Measurements from ENCODE around the gene USP6NL.

USP6NL gene

DNA sequence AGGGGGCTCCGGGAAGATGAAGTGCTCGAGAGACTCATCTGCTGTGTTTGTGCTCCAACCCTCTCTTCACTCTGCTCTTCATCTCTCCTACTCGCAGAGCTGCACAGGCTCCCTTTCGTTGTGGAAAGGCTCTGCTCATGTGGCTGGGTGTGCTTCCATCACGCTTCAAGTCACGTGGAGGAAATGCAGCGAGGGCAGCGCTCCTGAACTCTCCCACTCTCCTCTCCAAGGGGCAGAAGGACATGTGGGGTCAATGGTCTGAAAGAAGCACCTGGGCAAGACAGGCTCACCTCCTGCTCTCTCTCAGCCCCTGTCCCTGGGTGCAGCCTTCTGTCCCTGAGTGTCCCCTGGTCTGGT is 72.6 kb downstream of the USP6NL start:
- no peak for DNase-seq (ENCODE audit: low read depth)
- no peak overlapping the region for H3K4me3 ChIP-seq (ENCODE audit: low read depth, low read length)
- in situ Hi-C loops (cut with HindIII; ENCODE audit: low sequenced_read_pairs): no loop called here
- TF ChIP-seq, protein P1, sequence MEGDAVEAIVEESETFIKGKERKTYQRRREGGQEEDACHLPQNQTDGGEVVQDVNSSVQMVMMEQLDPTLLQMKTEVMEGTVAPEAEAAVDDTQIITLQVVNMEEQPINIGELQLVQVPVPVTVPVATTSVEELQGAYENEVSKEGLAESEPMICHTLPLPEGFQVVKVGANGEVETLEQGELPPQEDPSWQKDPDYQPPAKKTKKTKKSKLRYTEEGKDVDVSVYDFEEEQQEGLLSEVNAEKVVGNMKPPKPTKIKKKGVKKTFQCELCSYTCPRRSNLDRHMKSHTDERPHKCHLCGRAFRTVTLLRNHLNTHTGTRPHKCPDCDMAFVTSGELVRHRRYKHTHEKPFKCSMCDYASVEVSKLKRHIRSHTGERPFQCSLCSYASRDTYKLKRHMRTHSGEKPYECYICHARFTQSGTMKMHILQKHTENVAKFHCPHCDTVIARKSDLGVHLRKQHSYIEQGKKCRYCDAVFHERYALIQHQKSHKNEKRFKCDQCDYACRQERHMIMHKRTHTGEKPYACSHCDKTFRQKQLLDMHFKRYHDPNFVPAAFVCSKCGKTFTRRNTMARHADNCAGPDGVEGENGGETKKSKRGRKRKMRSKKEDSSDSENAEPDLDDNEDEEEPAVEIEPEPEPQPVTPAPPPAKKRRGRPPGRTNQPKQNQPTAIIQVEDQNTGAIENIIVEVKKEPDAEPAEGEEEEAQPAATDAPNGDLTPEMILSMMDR (IDR thresholded peaks at IDR 0.05; ENCODE audit: low read depth, low read length, missing control alignments): no peak

DNA sequence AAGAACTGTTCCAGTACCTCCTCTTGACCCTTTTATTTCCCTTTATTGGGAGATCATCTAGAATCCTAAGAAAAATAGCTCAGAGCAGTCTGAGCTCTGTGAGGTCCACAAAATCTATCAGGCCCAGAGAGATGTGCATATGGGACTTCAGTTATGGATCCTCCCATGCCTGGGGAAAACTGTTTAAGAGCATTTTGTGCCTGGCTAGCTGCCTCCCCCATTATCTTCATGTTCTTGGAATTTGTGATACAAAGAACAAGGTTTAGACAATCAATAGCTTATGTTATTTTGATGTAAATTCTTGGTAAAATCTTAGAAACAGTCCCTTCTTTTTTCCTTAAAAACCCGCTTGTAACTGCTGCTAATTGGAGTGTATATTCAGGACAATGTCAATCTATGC is 75.2 kb downstream of the USP6NL start:
- no peak for DNase-seq (ENCODE audit: low read depth)
- in situ Hi-C loops (cut with HindIII; ENCODE audit: low sequenced_read_pairs): no loop called here
- TF ChIP-seq, protein P1 (IDR thresholded peaks at IDR 0.05; ENCODE audit: low read depth, low read length, missing control alignments): no peak
- no peak overlapping the region for H3K4me3 ChIP-seq (ENCODE audit: low read depth, low read length)

DNA sequence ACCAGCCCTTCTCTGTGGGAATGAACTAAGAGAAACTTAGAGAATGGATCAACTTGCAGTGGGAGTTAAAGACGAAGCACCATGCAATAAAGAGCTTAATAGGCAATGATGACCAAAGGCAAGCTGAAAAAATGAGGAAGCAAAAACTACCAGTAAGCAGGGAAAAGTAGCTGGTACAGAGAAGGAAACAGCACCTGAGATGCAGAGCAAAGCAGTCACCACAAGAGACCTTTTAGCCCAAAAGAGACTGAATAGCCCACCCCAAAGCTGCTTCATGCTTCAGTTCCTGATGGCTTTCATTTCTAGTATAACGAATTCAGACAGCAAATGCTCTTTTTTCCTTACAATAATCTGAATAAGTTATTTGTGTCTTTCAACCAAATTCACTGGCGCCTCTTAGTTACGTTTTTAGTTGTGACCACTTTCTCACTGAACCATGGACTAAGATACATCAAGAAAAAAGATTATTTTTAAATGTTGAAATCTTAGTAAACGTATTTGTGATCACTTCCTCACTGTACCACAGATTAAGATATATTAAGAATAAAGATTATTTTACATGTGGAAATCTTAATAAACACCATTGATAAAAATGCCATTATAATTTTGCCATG is 76.0 kb downstream of the USP6NL start:
- H3K4me3 ChIP-seq (ENCODE audit: low read depth, low read length): no peak overlapping the region
- no peak for DNase-seq (ENCODE audit: low read depth)
- in situ Hi-C loops (cut with HindIII; ENCODE audit: low sequenced_read_pairs): no loop called here
- TF ChIP-seq, protein P1 (IDR thresholded peaks at IDR 0.05; ENCODE audit: low read depth, low read length, missing control alignments): no peak

DNA sequence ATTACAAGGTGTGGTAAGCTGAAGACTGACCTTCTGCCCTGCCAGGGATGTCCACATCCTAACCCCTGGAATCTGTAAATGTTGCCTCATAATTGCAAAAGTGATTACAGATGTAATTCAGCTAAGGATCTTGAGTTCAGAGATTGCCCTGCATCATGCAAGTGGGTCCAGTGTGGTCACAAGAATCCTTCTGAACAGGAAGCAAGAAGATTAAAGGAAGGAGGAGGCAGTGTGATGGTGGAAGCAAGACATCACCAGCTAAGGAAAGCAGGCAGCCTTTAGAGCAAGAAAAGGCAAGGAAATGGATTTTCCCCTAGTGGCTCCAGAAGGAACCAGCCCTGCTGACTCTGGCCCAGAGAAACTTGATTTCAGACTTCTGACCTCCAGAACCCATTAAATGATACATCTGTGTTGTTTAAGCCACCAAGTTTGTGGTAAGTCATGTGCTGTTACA is 78.1 kb downstream of the USP6NL start:
- DNase-seq (ENCODE audit: low read depth): no peak
- in situ Hi-C loops (cut with HindIII; ENCODE audit: low sequenced_read_pairs): no loop called here
- TF ChIP-seq, protein P1 (IDR thresholded peaks at IDR 0.05; ENCODE audit: low read depth, low read length, missing control alignments): peak; percentile 45
- H3K4me3 ChIP-seq (ENCODE audit: low read depth, low read length): no peak overlapping the region

DNA sequence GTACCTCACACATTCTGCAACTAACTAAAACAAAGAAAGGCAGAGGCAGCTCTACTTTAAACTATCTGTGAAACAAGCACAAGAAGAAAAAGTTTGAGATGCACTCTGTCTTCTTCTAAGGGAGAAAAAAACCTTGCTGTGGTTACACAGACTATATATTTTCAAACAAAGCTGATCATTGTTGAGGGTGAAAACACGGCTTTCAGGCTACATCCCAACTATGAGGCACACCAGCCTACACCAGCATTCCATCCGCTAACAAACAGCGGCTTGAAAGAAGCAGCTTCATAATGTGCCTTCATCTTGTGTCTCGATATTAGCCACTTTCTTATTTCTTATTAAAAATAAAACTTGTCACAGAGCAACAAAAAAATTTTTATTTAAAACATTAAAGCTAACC is 79.1 kb downstream of the USP6NL start:
- in situ Hi-C loops (cut with HindIII; ENCODE audit: low sequenced_read_pairs): no loop called here
- no peak for DNase-seq (ENCODE audit: low read depth)
- H3K4me3 ChIP-seq (ENCODE audit: low read depth, low read length): no peak overlapping the region
- TF ChIP-seq, protein P1 (IDR thresholded peaks at IDR 0.05; ENCODE audit: low read depth, low read length, missing control alignments): no peak

DNA sequence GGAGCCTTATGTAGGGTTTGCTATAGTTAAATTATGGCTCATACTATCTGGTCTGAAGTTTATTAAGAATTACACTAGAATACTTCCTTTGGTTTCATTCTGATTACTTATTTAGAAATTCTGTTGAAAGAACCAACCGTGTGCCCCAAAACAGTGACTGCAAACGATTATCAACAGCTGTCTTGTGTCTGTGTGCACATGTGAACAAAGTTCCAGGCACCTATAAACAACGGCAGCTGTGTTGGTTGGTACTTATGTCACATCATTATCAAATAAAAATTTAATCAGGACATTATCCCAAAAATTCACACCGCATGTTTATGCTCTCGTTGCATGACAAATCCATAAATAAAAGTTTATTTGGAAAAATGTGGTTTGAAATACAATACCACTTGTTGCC is 80.6 kb downstream of the USP6NL start:
- in situ Hi-C loops (cut with HindIII; ENCODE audit: low sequenced_read_pairs): no loop called here
- TF ChIP-seq, protein P1 (IDR thresholded peaks at IDR 0.05; ENCODE audit: low read depth, low read length, missing control alignments): no peak
- H3K4me3 ChIP-seq (ENCODE audit: low read depth, low read length): no peak overlapping the region
- DNase-seq (ENCODE audit: low read depth): no peak

All from astrocyte of the cerebellum (primary cell).